A673 (cell line): ENCODE measurements around the gene FGGY. TPM values are rescaled to one million over a fixed set of nuclear protein-coding genes. Genes with fewer than 3 reads are reported as not detected.

Experiments
- BruUV-seq: library from RNA; stranded (reverse); fragments of 400-500 nt; replicated peaks from 2 replicates; lab custom pipeline; 2021; lab: Mats Ljungman, UMichigan
- CTCF ChIA-PET: fragments of 300-600 bp; sonication (Branson Sonifier 250); formaldehyde crosslinking; loops from one replicate; lab custom pipeline; 2022; ENCODE audit warnings: antibody characterized with exemption; lab: Charles Lee
- POLR2A ChIA-PET: fragments of 300-600 bp; sonication (Branson Sonifier 250); formaldehyde crosslinking; loops from one replicate; lab custom pipeline; 2022; ENCODE audit warnings: antibody characterized with exemption; ENCODE audit not compliant: low non-redundant PET; lab: Charles Lee
- DNase-seq: peaks from one replicate; pipeline ENCODE4 v3.0.0-alpha.2; 2015; ENCODE audit warnings: low spot score
- H3K27ac ChIP-seq: fragments of 200-600 bp; sonication (generic); 2 replicates; pipeline ENCODE4 v1.5.1; 2016; ENCODE audit warnings: mixed run types, low read depth, mild to moderate bottlenecking, mixed read lengths, antibody characterized with exemption, low read length; ENCODE audit not compliant: poor library complexity, severe bottlenecking
- H3K27me3 ChIP-seq: fragments of 200-600 bp; sonication (generic); replicated peaks from 2 replicates; pipeline ENCODE4 v1.6.1; 2017; ENCODE audit warnings: mixed run types, low read depth, mild to moderate bottlenecking, mixed read lengths, antibody characterized with exemption, low read length; ENCODE audit not compliant: insufficient read depth, poor library complexity
- H3K36me3 ChIP-seq: fragments of 200-600 bp; sonication (generic); 2 replicates; pipeline ENCODE4 v1.6.1; 2016; ENCODE audit warnings: mixed run types, mild to moderate bottlenecking, mixed read lengths, antibody characterized with exemption, low read length; ENCODE audit not compliant: insufficient read depth, poor library complexity, severe bottlenecking
- H3K4me1 ChIP-seq: fragments of 200-600 bp; sonication (generic); 2 replicates; pipeline ENCODE4 v1.6.1; 2017; ENCODE audit warnings: mixed run types, mild to moderate bottlenecking, mixed read lengths, antibody characterized with exemption, low read length; ENCODE audit not compliant: insufficient read depth, poor library complexity, severe bottlenecking
- H3K4me3 ChIP-seq: fragments of 200-600 bp; sonication (generic); 2 replicates; pipeline ENCODE4 v1.5.1; 2016; ENCODE audit warnings: low read depth, mixed run types, mild to moderate bottlenecking, mixed read lengths, low read length; ENCODE audit not compliant: poor library complexity, severe bottlenecking
- H3K9me3 ChIP-seq: fragments of 200-600 bp; sonication (generic); 2 replicates; pipeline ENCODE4 v1.6.1; 2016; ENCODE audit warnings: mixed run types, low read depth, mild to moderate bottlenecking, mixed read lengths, antibody characterized with exemption, low read length; ENCODE audit not compliant: poor library complexity, severe bottlenecking
- CTCF ChIP-seq: fragments of 300-800, 200-600 bp; sonication (generic); conservative IDR thresholded peaks from 2 replicates; pipeline ENCODE4 v1.5.1; 2017; ENCODE audit warnings: low read depth, mild to moderate bottlenecking, antibody characterized with exemption, low read length, moderate library complexity, mixed read lengths
- EZH2 ChIP-seq: fragments of 200-600 bp; sonication (generic); IDR thresholded peaks from 2 replicates; pipeline ENCODE4 v1.6.1; 2017; ENCODE audit warnings: borderline replicate concordance, low read depth, mild to moderate bottlenecking, mixed read lengths, antibody characterized with exemption, low read length; ENCODE audit not compliant: poor library complexity, severe bottlenecking
- intact Hi-C: fragments of 100-400 bp; cut with micrococcal nuclease; formaldehyde crosslinking; loops from one replicate; pipeline ENCODE4 v1.10.0; 2022; ENCODE audit not compliant: unreplicated experiment
- total RNA-seq: library from RNA; stranded (reverse); gene quantifications from 2 replicates; pipeline ENCODE4 v1.2.3, GENCODE V29; 2021

FGGY gene
- total RNA-seq, 1 experiment from 2014 or later = 2.6 TPM

GRCh38 chr1:59418363-59419144 is 121.7 kb downstream of the FGGY start:
- H3K27me3 ChIP-seq = no peaks in the 10 kb centered on the region
- no peak for DNase-seq
- BruUV-seq = no TSS peak
- no peaks in the 10 kb centered on the region for H3K4me1 ChIP-seq
- intact Hi-C loops = no loop called here
- no peak overlapping the region for H3K4me3 ChIP-seq
- H3K36me3 ChIP-seq = no peaks in the 10 kb centered on the region
- ChIA-PET CTCF (no interaction called here), POLR2A (no interaction called here)
- H3K9me3 ChIP-seq = no peaks in the 10 kb centered on the region
- no peak for TF ChIP-seq EZH2
- no peak for TF ChIP-seq CTCF
- no peak overlapping the region for H3K27ac ChIP-seq

GRCh38 chr1:59419361-59420140 is 122.7 kb downstream of the FGGY start:
- CTCF ChIA-PET = no interaction called here
- H3K27ac ChIP-seq = no peak overlapping the region

More at GRCh38 chr1:59419361-59420140, 122.7 kb downstream of the FGGY start:
- BruUV-seq = no TSS peak
- intact Hi-C loops = no loop called here
- TF ChIP-seq CTCF (no peak), EZH2 (no peak)
- Histone ChIP-seq H3K4me1 (no peaks in the 10 kb centered on the region), H3K9me3 (no peaks in the 10 kb centered on the region), H3K4me3 (no peak overlapping the region), H3K36me3 (no peaks in the 10 kb centered on the region), H3K27me3 (no peaks in the 10 kb centered on the region)
- POLR2A ChIA-PET = no interaction called here
- no peak for DNase-seq
